Measurements from ENCODE around the gene POLR1G.

DNA sequence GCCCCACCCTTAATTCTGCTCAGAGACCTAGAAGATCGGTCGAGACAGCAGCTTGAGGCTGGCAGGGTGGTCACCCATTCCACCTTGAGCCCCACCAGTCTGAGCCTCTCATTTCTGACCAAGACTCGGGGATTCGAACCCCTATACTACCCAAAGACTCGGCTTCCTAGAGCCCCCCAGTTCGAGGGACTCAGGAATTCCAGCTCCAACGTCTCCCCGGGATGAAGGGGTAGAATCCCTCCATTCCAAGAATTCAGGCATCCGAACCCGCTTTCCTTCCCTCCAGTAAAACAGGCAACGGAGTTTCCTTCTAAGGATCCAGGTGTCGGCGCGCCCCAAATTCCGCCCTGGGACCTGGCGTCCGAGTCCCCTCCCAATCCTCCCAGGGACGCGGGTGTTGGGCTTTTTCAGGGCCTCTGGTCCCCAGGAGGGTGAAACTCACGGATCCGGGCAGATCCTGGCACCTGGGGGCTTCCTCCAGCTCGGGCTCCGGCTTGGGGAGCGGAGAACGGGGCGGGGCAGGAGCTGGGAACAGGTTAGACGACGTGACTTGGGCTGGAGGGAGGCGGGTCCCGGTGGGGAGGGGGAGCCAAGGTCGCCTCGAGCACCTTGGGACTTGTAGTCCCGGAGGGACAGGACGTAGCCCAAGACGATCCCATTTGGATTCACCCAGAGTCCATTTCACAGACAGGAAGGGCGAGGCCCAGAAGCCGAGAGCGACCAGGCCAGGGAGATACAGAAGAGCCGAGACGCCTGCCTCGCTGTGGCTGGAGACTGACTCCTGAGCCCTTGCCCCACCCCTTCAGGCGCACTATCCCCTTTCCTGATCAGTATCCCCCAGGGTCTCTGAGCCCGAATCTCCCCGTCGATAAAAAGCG is 1.6 kb upstream of the POLR1G start, which contains the start of gene PPP1R13L:
- TF ChIP-seq, protein P1, sequence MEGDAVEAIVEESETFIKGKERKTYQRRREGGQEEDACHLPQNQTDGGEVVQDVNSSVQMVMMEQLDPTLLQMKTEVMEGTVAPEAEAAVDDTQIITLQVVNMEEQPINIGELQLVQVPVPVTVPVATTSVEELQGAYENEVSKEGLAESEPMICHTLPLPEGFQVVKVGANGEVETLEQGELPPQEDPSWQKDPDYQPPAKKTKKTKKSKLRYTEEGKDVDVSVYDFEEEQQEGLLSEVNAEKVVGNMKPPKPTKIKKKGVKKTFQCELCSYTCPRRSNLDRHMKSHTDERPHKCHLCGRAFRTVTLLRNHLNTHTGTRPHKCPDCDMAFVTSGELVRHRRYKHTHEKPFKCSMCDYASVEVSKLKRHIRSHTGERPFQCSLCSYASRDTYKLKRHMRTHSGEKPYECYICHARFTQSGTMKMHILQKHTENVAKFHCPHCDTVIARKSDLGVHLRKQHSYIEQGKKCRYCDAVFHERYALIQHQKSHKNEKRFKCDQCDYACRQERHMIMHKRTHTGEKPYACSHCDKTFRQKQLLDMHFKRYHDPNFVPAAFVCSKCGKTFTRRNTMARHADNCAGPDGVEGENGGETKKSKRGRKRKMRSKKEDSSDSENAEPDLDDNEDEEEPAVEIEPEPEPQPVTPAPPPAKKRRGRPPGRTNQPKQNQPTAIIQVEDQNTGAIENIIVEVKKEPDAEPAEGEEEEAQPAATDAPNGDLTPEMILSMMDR (IDR thresholded peaks at IDR 0.05): no peak
- TF ChIP-seq POLR2AphosphoS5 (IDR thresholded peaks at IDR 0.05) (peak; percentile 84), POLR2A (IDR thresholded peaks at IDR 0.05) (peak; percentile 93)

Data from prostate gland (tissue), 2 donors.